K562 (cell line): ENCODE measurements around the gene UROD. TPM values are rescaled to one million over a fixed set of nuclear protein-coding genes. Genes with fewer than 3 reads are reported as not detected.

ENCODE experiments used
- GTF2F1 ChIP-seq: IDR thresholded peaks from 2 replicates; pipeline ENCODE4 v1.6.1; 2011; ENCODE audit warnings: low read depth, low read length, improper control_type of control experiment
- MBD2 ChIP-seq: sonication (generic); IDR thresholded peaks from 2 replicates; pipeline ENCODE4 v1.6.1; 2016; ENCODE audit warnings: low read depth, borderline replicate concordance
- NCOA4 ChIP-seq: fragments of 450-650 bp; IDR thresholded peaks from 2 replicates; pipeline ENCODE4 v1.6.1; 2018; ENCODE audit warnings: mild to moderate bottlenecking; ENCODE audit not compliant: partially characterized antibody
- NFXL1 ChIP-seq: fragments of 450-650 bp; formaldehyde crosslinking; IDR thresholded peaks from 2 replicates; pipeline ENCODE4 v1.4.0; 2021; ENCODE audit warnings: mild to moderate bottlenecking
- PTRF ChIP-seq: fragments of 450-650 bp; IDR thresholded peaks from 2 replicates; pipeline ENCODE4 v1.6.1; 2016; ENCODE audit warnings: mild to moderate bottlenecking, missing genetic modification characterization, missing compliant biosample characterization
- RB1 ChIP-seq: fragments of 450-650 bp; IDR thresholded peaks from 2 replicates; pipeline ENCODE4 v1.6.1; 2017; ENCODE audit warnings: low read depth, mild to moderate bottlenecking
- RBM17 ChIP-seq: fragments of 200-400 bp; formaldehyde crosslinking; IDR thresholded peaks from 2 replicates; pipeline ENCODE4 v1.6.1; 2017; ENCODE audit warnings: low read depth, mild to moderate bottlenecking, low read length, borderline replicate concordance
- SAP30 ChIP-seq: fragments of 200-600 bp; sonication (generic); IDR thresholded peaks from 2 replicates; pipeline ENCODE4 v1.6.1; 2012; ENCODE audit warnings: borderline replicate concordance, low read depth, mild to moderate bottlenecking, moderate library complexity, low read length, control low read depth, inconsistent platforms; ENCODE audit not compliant: insufficient read depth, poor library complexity, severe bottlenecking
- TCF7L2 ChIP-seq: fragments of 150-350 bp; IDR thresholded peaks from 2 replicates; pipeline ENCODE4 v1.6.1; 2016; ENCODE audit warnings: low read depth, mild to moderate bottlenecking, low read length, moderate library complexity
- TFAM ChIP-seq: fragments of 250-450 bp; sonication (Bioruptor Pico); conservative IDR thresholded peaks from 2 replicates; pipeline ENCODE4 v1.5.0; 2021; ENCODE audit warnings: mild to moderate bottlenecking, moderate library complexity
- ZNF41 ChIP-seq: fragments of 250-450 bp; sonication (Bioruptor Pico); conservative IDR thresholded peaks from 2 replicates; pipeline ENCODE4 v1.4.0; 2020; ENCODE audit warnings: mild to moderate bottlenecking
- ZNF717 ChIP-seq: fragments of 250-450 bp; sonication (Bioruptor Pico); IDR thresholded peaks from 2 replicates; pipeline ENCODE4 v1.5.0; 2021
- ZZZ3 ChIP-seq: fragments of 450-650 bp; IDR thresholded peaks from 2 replicates; pipeline ENCODE4 v1.6.1; 2016; ENCODE audit warnings: antibody characterized with exemption, mild to moderate bottlenecking, moderate library complexity
- polyA plus RNA-seq, 8 experiments: library from polyadenylated mRNA; depleted of rRNA in 4 of 8; stranded (reverse) in 5 of 8; unstranded in 3 of 8; fragments of >200 nt; fragmentation: Nextera tagmentation in 2 of 8; fragmentation: Illumina TruSeq in 1 of 8; extraction: Ambion mirVana in 2 of 8; extraction: Trizol in 1 of 8; gene quantifications; 2 replicates each; pipeline versions ENCODE4 v1.2.1 to v1.2.3, GENCODE V29; 2011 to 2014; ENCODE audit warnings: inconsistent platforms in 1 of 8, missing spikeins in 1 of 8
- total RNA-seq, 7 experiments: library from RNA; depleted of rRNA in 6 of 7; stranded (reverse); fragments of >200 nt in 6 of 7; fragmentation: Illumina TruSeq in 2 of 7; extraction: Trizol in 2 of 7; gene quantifications; 2 replicates each; pipeline versions ENCODE4 v1.2.1 to v1.2.3, GENCODE V29; 2011 to 2021; ENCODE audit warnings: low replicate concordance in 1 of 7
- TF ChIP-seq, protein P1 (sequence below): fragments of 450-650 bp; formaldehyde crosslinking; IDR thresholded peaks from 2 replicates; pipeline ENCODE4 v1.4.0; 2020; ENCODE audit warnings: mild to moderate bottlenecking
- TF ChIP-seq, protein P2 (sequence below): fragments of 250-450 bp; sonication (Bioruptor Pico); IDR thresholded peaks from 2 replicates; pipeline ENCODE4 v1.4.0; 2020; ENCODE audit warnings: mild to moderate bottlenecking
- TF ChIP-seq, protein P3 (sequence below): fragments of 450-650 bp; IDR thresholded peaks from 2 replicates; pipeline ENCODE4 v1.6.1; 2016
- TF ChIP-seq, protein P4 (sequence below): sonication (generic); formaldehyde crosslinking; IDR thresholded peaks from 2 replicates; pipeline ENCODE4 v1.5.0; 2020; ENCODE audit warnings: missing genetic modification reagents
- TF ChIP-seq, protein P5 (sequence below): fragments of 450-650 bp; IDR thresholded peaks from 2 replicates; pipeline ENCODE4 v1.7.1; 2018; ENCODE audit warnings: mild to moderate bottlenecking, low read depth; ENCODE audit not compliant: partially characterized antibody
- TF ChIP-seq, protein P6 (sequence below): sonication (generic); formaldehyde crosslinking; IDR thresholded peaks from 2 replicates; pipeline ENCODE4 v1.8.0; 2022; ENCODE audit warnings: mild to moderate bottlenecking, missing genetic modification reagents

The UROD gene
- total and polyA plus RNA-seq, 9 of the 15 experiments (the other 6 are each of a cell fraction or from before 2014, with no cell fraction given), result 533 to 2,933 (median 1,100) TPM

DNA sequence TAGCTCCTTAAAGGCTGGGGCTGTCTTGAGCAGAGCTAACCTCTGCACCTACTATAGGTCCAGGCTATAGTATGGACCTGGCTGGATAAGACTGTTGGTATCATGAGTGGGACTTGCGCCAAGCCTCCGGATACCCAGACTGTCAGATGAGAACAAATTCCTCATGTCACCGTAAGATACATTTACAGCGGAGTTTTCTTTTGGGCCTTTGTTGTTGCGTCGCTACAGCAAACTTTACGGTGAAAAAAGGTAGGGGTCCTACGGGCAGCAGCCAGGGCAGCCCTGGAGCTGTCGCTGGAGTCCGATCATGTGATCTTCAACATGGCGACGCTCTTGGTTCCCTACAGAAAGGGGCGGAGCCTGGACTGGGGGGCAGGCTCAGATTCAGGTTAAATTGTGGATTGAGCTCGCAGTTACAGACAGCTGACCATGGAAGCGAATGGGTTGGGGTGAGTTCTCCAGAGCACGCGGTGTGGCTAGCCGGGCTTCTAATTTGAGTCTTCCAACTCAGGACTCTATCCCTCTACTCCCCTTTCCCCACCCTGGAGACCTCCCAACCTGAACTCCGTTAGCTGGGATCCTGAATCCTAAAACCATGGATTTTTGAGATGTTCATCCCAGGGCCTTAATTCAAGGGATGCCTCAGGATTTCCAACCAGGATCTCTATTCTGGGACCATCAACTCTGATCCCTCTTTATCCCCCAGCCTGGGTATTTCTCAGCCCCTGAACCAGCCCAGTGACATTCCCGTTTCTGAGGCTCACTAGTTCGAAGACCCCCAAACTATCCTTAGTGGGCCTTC is at the start of gene UROD (continued):
- TF ChIP-seq, protein P1, sequence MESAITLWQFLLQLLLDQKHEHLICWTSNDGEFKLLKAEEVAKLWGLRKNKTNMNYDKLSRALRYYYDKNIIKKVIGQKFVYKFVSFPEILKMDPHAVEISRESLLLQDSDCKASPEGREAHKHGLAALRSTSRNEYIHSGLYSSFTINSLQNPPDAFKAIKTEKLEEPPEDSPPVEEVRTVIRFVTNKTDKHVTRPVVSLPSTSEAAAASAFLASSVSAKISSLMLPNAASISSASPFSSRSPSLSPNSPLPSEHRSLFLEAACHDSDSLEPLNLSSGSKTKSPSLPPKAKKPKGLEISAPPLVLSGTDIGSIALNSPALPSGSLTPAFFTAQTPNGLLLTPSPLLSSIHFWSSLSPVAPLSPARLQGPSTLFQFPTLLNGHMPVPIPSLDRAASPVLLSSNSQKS, result 0 out of 2 replicates have a peak, but pooled peaks have one; percentile 28
- TF ChIP-seq ZZZ3, result peak; percentile 75
- TF ChIP-seq, protein P2, sequence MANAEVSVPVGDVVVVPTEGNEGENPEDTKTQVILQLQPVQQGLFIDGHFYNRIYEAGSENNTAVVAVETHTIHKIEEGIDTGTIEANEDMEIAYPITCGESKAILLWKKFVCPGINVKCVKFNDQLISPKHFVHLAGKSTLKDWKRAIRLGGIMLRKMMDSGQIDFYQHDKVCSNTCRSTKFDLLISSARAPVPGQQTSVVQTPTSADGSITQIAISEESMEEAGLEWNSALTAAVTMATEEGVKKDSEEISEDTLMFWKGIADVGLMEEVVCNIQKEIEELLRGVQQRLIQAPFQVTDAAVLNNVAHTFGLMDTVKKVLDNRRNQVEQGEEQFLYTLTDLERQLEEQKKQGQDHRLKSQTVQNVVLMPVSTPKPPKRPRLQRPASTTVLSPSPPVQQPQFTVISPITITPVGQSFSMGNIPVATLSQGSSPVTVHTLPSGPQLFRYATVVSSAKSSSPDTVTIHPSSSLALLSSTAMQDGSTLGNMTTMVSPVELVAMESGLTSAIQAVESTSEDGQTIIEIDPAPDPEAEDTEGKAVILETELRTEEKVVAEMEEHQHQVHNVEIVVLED (CRISPR knock-in tag), result no peak
- TF ChIP-seq PTRF (tag), result peak; percentile 60; the same call in 1 of the 2 replicates
- TF ChIP-seq SAP30, result peak; percentile 96
- no peak for TF ChIP-seq RBM17
- TF ChIP-seq TFAM (CRISPR knock-in tag), result no peak
- peak; percentile 68; the same call in 1 of the 2 replicates for TF ChIP-seq RB1
- TF ChIP-seq NCOA4, result no peak
- TF ChIP-seq NFXL1 (CRISPR knock-in tag), result peak; percentile 9; the same call in 1 of the 2 replicates
- TF ChIP-seq, protein P3, sequence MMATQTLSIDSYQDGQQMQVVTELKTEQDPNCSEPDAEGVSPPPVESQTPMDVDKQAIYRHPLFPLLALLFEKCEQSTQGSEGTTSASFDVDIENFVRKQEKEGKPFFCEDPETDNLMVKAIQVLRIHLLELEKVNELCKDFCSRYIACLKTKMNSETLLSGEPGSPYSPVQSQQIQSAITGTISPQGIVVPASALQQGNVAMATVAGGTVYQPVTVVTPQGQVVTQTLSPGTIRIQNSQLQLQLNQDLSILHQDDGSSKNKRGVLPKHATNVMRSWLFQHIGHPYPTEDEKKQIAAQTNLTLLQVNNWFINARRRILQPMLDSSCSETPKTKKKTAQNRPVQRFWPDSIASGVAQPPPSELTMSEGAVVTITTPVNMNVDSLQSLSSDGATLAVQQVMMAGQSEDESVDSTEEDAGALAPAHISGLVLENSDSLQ, result peak; percentile 58
- TF ChIP-seq, protein P4, sequence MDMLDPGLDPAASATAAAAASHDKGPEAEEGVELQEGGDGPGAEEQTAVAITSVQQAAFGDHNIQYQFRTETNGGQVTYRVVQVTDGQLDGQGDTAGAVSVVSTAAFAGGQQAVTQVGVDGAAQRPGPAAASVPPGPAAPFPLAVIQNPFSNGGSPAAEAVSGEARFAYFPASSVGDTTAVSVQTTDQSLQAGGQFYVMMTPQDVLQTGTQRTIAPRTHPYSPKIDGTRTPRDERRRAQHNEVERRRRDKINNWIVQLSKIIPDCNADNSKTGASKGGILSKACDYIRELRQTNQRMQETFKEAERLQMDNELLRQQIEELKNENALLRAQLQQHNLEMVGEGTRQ (CRISPR knock-in tag), result peak; percentile 97
- TF ChIP-seq ZNF41 (CRISPR knock-in tag), result no peak
- peak; percentile 84; the same call in 1 of the 2 replicates for TF ChIP-seq ZNF717 (CRISPR knock-in tag)
- peak; percentile 40; the same call in 1 of the 2 replicates for TF ChIP-seq TCF7L2
- TF ChIP-seq, protein P5, sequence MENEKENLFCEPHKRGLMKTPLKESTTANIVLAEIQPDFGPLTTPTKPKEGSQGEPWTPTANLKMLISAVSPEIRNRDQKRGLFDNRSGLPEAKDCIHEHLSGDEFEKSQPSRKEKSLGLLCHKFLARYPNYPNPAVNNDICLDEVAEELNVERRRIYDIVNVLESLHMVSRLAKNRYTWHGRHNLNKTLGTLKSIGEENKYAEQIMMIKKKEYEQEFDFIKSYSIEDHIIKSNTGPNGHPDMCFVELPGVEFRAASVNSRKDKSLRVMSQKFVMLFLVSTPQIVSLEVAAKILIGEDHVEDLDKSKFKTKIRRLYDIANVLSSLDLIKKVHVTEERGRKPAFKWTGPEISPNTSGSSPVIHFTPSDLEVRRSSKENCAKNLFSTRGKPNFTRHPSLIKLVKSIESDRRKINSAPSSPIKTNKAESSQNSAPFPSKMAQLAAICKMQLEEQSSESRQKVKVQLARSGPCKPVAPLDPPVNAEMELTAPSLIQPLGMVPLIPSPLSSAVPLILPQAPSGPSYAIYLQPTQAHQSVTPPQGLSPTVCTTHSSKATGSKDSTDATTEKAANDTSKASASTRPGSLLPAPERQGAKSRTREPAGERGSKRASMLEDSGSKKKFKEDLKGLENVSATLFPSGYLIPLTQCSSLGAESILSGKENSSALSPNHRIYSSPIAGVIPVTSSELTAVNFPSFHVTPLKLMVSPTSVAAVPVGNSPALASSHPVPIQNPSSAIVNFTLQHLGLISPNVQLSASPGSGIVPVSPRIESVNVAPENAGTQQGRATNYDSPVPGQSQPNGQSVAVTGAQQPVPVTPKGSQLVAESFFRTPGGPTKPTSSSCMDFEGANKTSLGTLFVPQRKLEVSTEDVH, result no peak
- peak; percentile 56; the same call in 1 of the 2 replicates for TF ChIP-seq GTF2F1
- peak; percentile 34; the same call in 1 of the 2 replicates for TF ChIP-seq MBD2
- TF ChIP-seq, protein P6, sequence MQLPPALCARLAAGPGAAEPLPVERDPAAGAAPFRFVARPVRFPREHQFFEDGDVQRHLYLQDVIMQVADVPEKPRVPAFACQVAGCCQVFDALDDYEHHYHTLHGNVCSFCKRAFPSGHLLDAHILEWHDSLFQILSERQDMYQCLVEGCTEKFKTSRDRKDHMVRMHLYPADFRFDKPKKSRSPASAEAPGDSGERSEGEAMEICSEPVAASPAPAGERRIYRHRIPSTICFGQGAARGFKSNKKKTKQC (CRISPR knock-in tag), result peak; percentile 75; the same call in 1 of the 2 replicates
